Suprapubic skin (tissue), 3 donors: ENCODE results near the gene SLC38A1.

Experiments
- EP300 ChIP-seq: sonication (generic); formaldehyde crosslinking; IDR thresholded peaks from one replicate; pipeline ENCODE4 v1.6.1; 2017; ENCODE audit warnings: antibody characterized with exemption
- POLR2A ChIP-seq, 2 donors: fragments of 450-650 bp; IDR thresholded peaks; one replicate each; pipeline ENCODE4 v1.6.1; 2017; ENCODE audit warnings: antibody characterized with exemption in 2 of 2, mild to moderate bottlenecking in 2 of 2, moderate library complexity in 2 of 2
- TF ChIP-seq, protein P1 (sequence below), 2 donors: fragments of 200-600 bp in 1 of 2; fragments of 450-650 bp in 1 of 2; sonication (generic) in 1 of 2; IDR thresholded peaks; one replicate each; pipeline ENCODE4 v1.5.1; 2016 to 2019; ENCODE audit warnings: antibody characterized with exemption in 2 of 2, mild to moderate bottlenecking in 1 of 2, moderate library complexity in 1 of 2

DNA sequence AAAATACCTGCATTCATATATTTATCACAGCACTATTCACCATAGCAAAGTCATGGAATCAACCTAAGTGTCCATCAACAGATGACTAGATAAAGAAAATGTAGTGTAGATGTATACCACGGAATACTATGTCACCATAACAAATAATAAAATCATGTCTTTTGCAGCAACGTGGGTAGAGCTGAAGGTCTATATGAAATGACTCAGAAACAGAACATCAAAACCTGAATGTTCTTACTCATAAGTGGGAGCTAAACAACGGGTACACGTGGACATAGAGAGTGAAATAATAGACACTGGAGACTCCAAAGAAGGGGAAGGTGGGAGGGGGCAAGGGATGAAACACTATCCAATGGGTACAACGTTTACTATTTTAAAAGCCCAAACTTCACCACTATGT is 37.9 kb downstream of the SLC38A1 start:
- TF ChIP-seq, protein P1, sequence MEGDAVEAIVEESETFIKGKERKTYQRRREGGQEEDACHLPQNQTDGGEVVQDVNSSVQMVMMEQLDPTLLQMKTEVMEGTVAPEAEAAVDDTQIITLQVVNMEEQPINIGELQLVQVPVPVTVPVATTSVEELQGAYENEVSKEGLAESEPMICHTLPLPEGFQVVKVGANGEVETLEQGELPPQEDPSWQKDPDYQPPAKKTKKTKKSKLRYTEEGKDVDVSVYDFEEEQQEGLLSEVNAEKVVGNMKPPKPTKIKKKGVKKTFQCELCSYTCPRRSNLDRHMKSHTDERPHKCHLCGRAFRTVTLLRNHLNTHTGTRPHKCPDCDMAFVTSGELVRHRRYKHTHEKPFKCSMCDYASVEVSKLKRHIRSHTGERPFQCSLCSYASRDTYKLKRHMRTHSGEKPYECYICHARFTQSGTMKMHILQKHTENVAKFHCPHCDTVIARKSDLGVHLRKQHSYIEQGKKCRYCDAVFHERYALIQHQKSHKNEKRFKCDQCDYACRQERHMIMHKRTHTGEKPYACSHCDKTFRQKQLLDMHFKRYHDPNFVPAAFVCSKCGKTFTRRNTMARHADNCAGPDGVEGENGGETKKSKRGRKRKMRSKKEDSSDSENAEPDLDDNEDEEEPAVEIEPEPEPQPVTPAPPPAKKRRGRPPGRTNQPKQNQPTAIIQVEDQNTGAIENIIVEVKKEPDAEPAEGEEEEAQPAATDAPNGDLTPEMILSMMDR (IDR thresholded peaks at IDR 0.05) = no peak
- TF ChIP-seq POLR2A (IDR thresholded peaks at IDR 0.05) (no peak), EP300 (no peak)
